ENCODE data around the gene USP11. TPM values are rescaled to one million over a fixed set of nuclear protein-coding genes. Genes with fewer than 3 reads are reported as not detected.

USP11 gene
- total and polyA plus RNA-seq, 2 of the 4 experiments (the other 2 are of a cell fraction), result 33.5 to 59.7 TPM

DNA sequence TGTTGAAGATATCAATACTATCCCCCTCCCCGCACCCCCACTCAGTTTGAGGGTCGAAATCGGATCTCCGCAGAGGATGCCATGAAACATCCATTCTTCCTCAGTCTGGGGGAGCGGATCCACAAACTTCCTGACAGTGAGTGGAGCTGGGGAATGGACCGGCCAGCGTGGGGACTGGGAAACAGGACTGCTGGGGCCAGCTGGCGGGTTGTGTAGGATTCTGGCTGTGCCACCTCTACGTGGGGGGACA is 5.5 kb upstream of the USP11 start:
- Histone ChIP-seq H3K18ac (ENCODE audit: low read depth, low read length) (no peak overlapping the region), H3K27ac (ENCODE audit: insufficient read depth, low read length) (no peak overlapping the region), H3K9ac (ENCODE audit: low read depth, low read length) (no peak overlapping the region), H3K23ac (ENCODE audit: low read depth, low read length) (no peak overlapping the region), H3K27me3 (ENCODE audit: control insufficient read depth, insufficient read depth, low read length) (peaks cover 10% of the 10 kb centered on the region; the same call in 1 of the 2 replicates), H2AFZ (replicated peaks; ENCODE audit: low read length, poor library complexity) (no peak overlapping the region), H2BK120ac (ENCODE audit: low read depth, low read length) (no peak overlapping the region), H3K36me3 (ENCODE audit: control insufficient read depth, insufficient read depth, low read length) (peaks cover 55% of the 10 kb centered on the region), H2BK20ac (ENCODE audit: low read depth, low read length) (no peak overlapping the region), H3K9me1 (ENCODE audit: insufficient read depth, low read length) (peaks cover 4% of the 10 kb centered on the region; the same call in 1 of the 2 replicates), H3K4me3 (ENCODE audit: insufficient read depth, low read depth, low read length) (no peak overlapping the region), H4K91ac (ENCODE audit: insufficient read depth, low read depth, low read length) (no peak overlapping the region), H3K4me2 (ENCODE audit: low read depth, low read length) (no peak overlapping the region), H4K8ac (ENCODE audit: low read depth in 2 of 2, low read length in 2 of 2) (no peak overlapping the region), H4K5ac (ENCODE audit: low read depth, low read length) (no peak overlapping the region), H3K56ac (ENCODE audit: extremely low read depth, insufficient read depth, low read length) (no peak overlapping the region), H4K20me1 (ENCODE audit: insufficient read depth, low read length) (peaks cover 19% of the 10 kb centered on the region), H3K79me1 (ENCODE audit: low read depth in 1 of 2, low read length in 2 of 2) (peaks cover 1 to 4% of the 10 kb centered on the region in 2 experiments; a peak in 1 of 4 replicates), H2BK15ac (ENCODE audit: low read depth, low read length) (no peak overlapping the region), H2AK9ac (replicated peaks; ENCODE audit: low read depth, low read length, poor library complexity) (no peak overlapping the region), H2AK5ac (ENCODE audit: low read depth, low read length) (no peak overlapping the region), H3K9me3 (ENCODE audit: control insufficient read depth, insufficient read depth, low read length) (no peaks in the 10 kb centered on the region), H2BK5ac (ENCODE audit: low read depth, low read length, poor library complexity, severe bottlenecking) (no peak overlapping the region), H3K4me1 (ENCODE audit: control insufficient read depth, insufficient read depth, low read length) (no peaks in the 10 kb centered on the region), H3K14ac (replicated peaks; ENCODE audit: low read depth, low read length) (no peak overlapping the region), H3K4ac (ENCODE audit: low read depth, low read length) (no peak overlapping the region)
- intact Hi-C loops (cut with micrococcal nuclease) (no loop called here), dilution Hi-C loops (cut with HindIII; ENCODE audit: low sequenced_read_pairs, unreplicated experiment) (no loop called here), in situ Hi-C loops (cut with MboI; ENCODE audit: low sequenced_read_pairs) (no loop called here)
- TF ChIP-seq POLR2A (IDR thresholded peaks at IDR 0.05; ENCODE audit: low read depth, low read length) (no peak), MAFK (IDR thresholded peaks at IDR 0.05; ENCODE audit: low read depth, low read length) (no peak), RCOR1 (IDR thresholded peaks at IDR 0.05; ENCODE audit: insufficient replicate concordance, low read length) (no peak), MAZ (IDR thresholded peaks at IDR 0.05; ENCODE audit: borderline replicate concordance, low read depth, low read length) (no peak), CHD1 (IDR thresholded peaks at IDR 0.05; ENCODE audit: low read depth, low read length) (no peak), FOS (IDR thresholded peaks at IDR 0.05; ENCODE audit: low read depth, low read length) (no peak)
- TF ChIP-seq, protein P1, sequence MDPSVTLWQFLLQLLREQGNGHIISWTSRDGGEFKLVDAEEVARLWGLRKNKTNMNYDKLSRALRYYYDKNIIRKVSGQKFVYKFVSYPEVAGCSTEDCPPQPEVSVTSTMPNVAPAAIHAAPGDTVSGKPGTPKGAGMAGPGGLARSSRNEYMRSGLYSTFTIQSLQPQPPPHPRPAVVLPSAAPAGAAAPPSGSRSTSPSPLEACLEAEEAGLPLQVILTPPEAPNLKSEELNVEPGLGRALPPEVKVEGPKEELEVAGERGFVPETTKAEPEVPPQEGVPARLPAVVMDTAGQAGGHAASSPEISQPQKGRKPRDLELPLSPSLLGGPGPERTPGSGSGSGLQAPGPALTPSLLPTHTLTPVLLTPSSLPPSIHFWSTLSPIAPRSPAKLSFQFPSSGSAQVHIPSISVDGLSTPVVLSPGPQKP (IDR thresholded peaks at IDR 0.05; ENCODE audit: borderline replicate concordance, low read depth, low read length), result no peak
- TF ChIP-seq, protein P2, sequence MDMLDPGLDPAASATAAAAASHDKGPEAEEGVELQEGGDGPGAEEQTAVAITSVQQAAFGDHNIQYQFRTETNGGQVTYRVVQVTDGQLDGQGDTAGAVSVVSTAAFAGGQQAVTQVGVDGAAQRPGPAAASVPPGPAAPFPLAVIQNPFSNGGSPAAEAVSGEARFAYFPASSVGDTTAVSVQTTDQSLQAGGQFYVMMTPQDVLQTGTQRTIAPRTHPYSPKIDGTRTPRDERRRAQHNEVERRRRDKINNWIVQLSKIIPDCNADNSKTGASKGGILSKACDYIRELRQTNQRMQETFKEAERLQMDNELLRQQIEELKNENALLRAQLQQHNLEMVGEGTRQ (IDR thresholded peaks at IDR 0.05; ENCODE audit: low read depth, low read length), result no peak
- BruUV-seq (replicated peaks), result no TSS peak
- WGBS, 2 experiments (ENCODE audit: extremely low coverage in 2 of 2, insufficient read length in 1 of 2), result 80% methylated on average over 1 of the region's 9 CpGs; no CpG with 5 or more reads in 1 of the 2 experiments
- POLR2A ChIA-PET (ENCODE audit: unreplicated experiment), result no interaction called here
- CTCF ChIA-PET, result interaction anchor here (0.6 kb wide), 1 partner anchor 60 kb away, joined by 3 read pairs; no protein-coding TSS in a partner anchor
- ATAC-seq (ENCODE audit: low read depth), result no peak
- DNase-seq, result no peak

All from IMR-90 (cell line).